H9 (cell line): ENCODE results near the gene ATP6V0B. TPM values are rescaled to one million over a fixed set of nuclear protein-coding genes. Genes with fewer than 3 reads are reported as not detected.

Experiments used
- DNase-seq: peaks from one replicate; pipeline ENCODE4 v3.0.0-alpha.2; 2017
- H2AFZ ChIP-seq: one replicate; pipeline ENCODE4 v1.6.1; 2013; ENCODE audit warnings: mild to moderate bottlenecking, low read length, control low read depth, moderate library complexity
- H2AK5ac ChIP-seq: 2 replicates; pipeline ENCODE4 v1.6.1; 2013; ENCODE audit warnings: low read length, control low read depth, mixed read lengths; ENCODE audit not compliant: insufficient read length
- H2BK120ac ChIP-seq: one replicate; pipeline ENCODE4 v1.6.1; 2013; ENCODE audit warnings: low read depth, mild to moderate bottlenecking, low read length, control low read depth, inconsistent platforms; ENCODE audit not compliant: poor library complexity, severe bottlenecking
- H2BK12ac ChIP-seq: 2 replicates; pipeline ENCODE4 v1.6.1; 2013; ENCODE audit warnings: low read length, control low read depth, mixed read lengths, low read depth; ENCODE audit not compliant: insufficient read length
- H2BK15ac ChIP-seq: 2 replicates; pipeline ENCODE4 v1.6.1; 2013; ENCODE audit warnings: low read depth, low read length, control low read depth
- H2BK20ac ChIP-seq: one replicate; pipeline ENCODE4 v1.6.1; 2013; ENCODE audit warnings: low read depth, mild to moderate bottlenecking, low read length, control low read depth, inconsistent platforms; ENCODE audit not compliant: poor library complexity, severe bottlenecking
- H2BK5ac ChIP-seq: 2 replicates; pipeline ENCODE4 v1.6.1; 2013; ENCODE audit warnings: low read length, control low read depth, mixed read lengths; ENCODE audit not compliant: insufficient read length
- H3K14ac ChIP-seq: 2 replicates; pipeline ENCODE4 v1.6.1; 2013; ENCODE audit warnings: low read length, control low read depth; ENCODE audit not compliant: insufficient read depth
- H3K18ac ChIP-seq: 2 replicates; pipeline ENCODE4 v1.6.1; 2013; ENCODE audit warnings: low read depth, mild to moderate bottlenecking, mixed read lengths, low read length, control low read depth; ENCODE audit not compliant: insufficient read length
- H3K23ac ChIP-seq: 2 replicates; pipeline ENCODE4 v1.6.1; 2013; ENCODE audit warnings: low read length, control low read depth, mixed read lengths, low read depth; ENCODE audit not compliant: insufficient read length
- H3K23me2 ChIP-seq: 2 replicates; pipeline ENCODE4 v1.6.1; 2013; ENCODE audit warnings: low read depth, mild to moderate bottlenecking, mixed read lengths, low read length, control low read depth; ENCODE audit not compliant: insufficient read length, poor library complexity, severe bottlenecking
- H3K27ac ChIP-seq: 2 replicates; pipeline ENCODE4 v1.5.1; 2013; ENCODE audit warnings: low read length, control low read depth, mixed read lengths, low read depth; ENCODE audit not compliant: insufficient read length
- H3K27me3 ChIP-seq: 2 replicates; pipeline ENCODE4 v1.6.1; 2013; ENCODE audit warnings: low read length, control low read depth, inconsistent platforms; ENCODE audit not compliant: insufficient read depth
- H3K4ac ChIP-seq: 2 replicates; pipeline ENCODE4 v1.6.1; 2013; ENCODE audit warnings: low read depth, mild to moderate bottlenecking, control low read depth, inconsistent platforms, low read length, moderate library complexity
- H3K4me1 ChIP-seq: 2 replicates; pipeline ENCODE4 v1.6.1; 2013; ENCODE audit warnings: low read length, control low read depth, inconsistent platforms; ENCODE audit not compliant: insufficient read depth
- H3K4me2 ChIP-seq: 2 replicates; pipeline ENCODE4 v1.6.1; 2013; ENCODE audit warnings: low read length, control low read depth, mixed read lengths; ENCODE audit not compliant: insufficient read length, insufficient read depth
- H3K56ac ChIP-seq: 2 replicates; pipeline ENCODE4 v1.6.1; 2013; ENCODE audit warnings: low read depth, mild to moderate bottlenecking, mixed read lengths, low read length, control low read depth; ENCODE audit not compliant: insufficient read length
- H3K79me1 ChIP-seq: 2 replicates; pipeline ENCODE4 v1.6.1; 2013; ENCODE audit warnings: low read depth, mild to moderate bottlenecking, moderate library complexity, low read length, control low read depth, inconsistent platforms; ENCODE audit not compliant: insufficient read depth, poor library complexity, severe bottlenecking
- H3K79me2 ChIP-seq: 2 replicates; pipeline ENCODE4 v1.6.1; 2013; ENCODE audit warnings: low read length, control low read depth, inconsistent platforms; ENCODE audit not compliant: insufficient read depth
- H3K9ac ChIP-seq: 2 replicates; pipeline ENCODE4 v1.6.1; 2013; ENCODE audit warnings: low read length, control low read depth, mixed read lengths; ENCODE audit not compliant: insufficient read length; ENCODE audit errors: extremely low read depth
- H3K9me3 ChIP-seq: one replicate; pipeline ENCODE4 v1.6.1; 2013; ENCODE audit warnings: low read depth, low read length, inconsistent platforms; ENCODE audit not compliant: control insufficient read depth
- H3T11ph ChIP-seq: one replicate; pipeline ENCODE4 v1.6.1; 2013; ENCODE audit warnings: mild to moderate bottlenecking, low read length, control low read depth, inconsistent platforms
- H4K20me1 ChIP-seq: one replicate; pipeline ENCODE4 v1.6.1; 2013; ENCODE audit not compliant: control insufficient read depth, insufficient read length, insufficient read depth
- H4K5ac ChIP-seq: 2 replicates; pipeline ENCODE4 v1.6.1; 2013; ENCODE audit warnings: low read depth, mild to moderate bottlenecking, mixed read lengths, low read length, control low read depth; ENCODE audit not compliant: insufficient read length
- H4K8ac ChIP-seq: replicated peaks from 2 replicates; pipeline ENCODE4 v1.6.1; 2013; ENCODE audit warnings: low read length, control low read depth, mixed read lengths, low read depth; ENCODE audit not compliant: insufficient read length
- H4K91ac ChIP-seq: 2 replicates; pipeline ENCODE4 v1.6.1; 2013; ENCODE audit warnings: low read depth, mild to moderate bottlenecking, moderate library complexity, mixed read lengths, low read length, control low read depth; ENCODE audit not compliant: insufficient read length
- H3K27ac Mint-ChIP-seq, 3 experiments: 2 replicates in 2 of 3; 3 replicates in 1 of 3; pipeline ENCODE4 v1.8.0; 2020 to 2021; ENCODE audit warnings: mixed read lengths in 3 of 3, mild to moderate bottlenecking in 1 of 3, moderate library complexity in 1 of 3
- H3K27me3 Mint-ChIP-seq: 2 replicates; pipeline ENCODE4 v1.8.0; 2021; ENCODE audit warnings: low read depth, mild to moderate bottlenecking, moderate library complexity, mixed read lengths
- H3K36me3 Mint-ChIP-seq, 3 experiments: 2 replicates in 2 of 3; 3 replicates in 1 of 3; pipeline ENCODE4 v1.8.0; 2020 to 2021; ENCODE audit warnings: low read depth in 3 of 3, mixed read lengths in 3 of 3; ENCODE audit not compliant: insufficient read depth in 1 of 3
- H3K4me1 Mint-ChIP-seq, 2 experiments: 2 replicates each; pipeline ENCODE4 v1.8.0; 2020; ENCODE audit warnings: mixed read lengths in 2 of 2
- H3K4me3 Mint-ChIP-seq, 2 experiments: 2 replicates in 1 of 2; 3 replicates in 1 of 2; pipeline ENCODE4 v1.8.0; 2020 to 2021; ENCODE audit warnings: mild to moderate bottlenecking in 2 of 2, mixed read lengths in 2 of 2, moderate library complexity in 1 of 2
- H3K9me3 Mint-ChIP-seq, 2 experiments: 2 replicates in 1 of 2; 3 replicates in 1 of 2; pipeline ENCODE4 v1.8.0; 2020; ENCODE audit warnings: mild to moderate bottlenecking in 2 of 2, mixed read lengths in 2 of 2, moderate library complexity in 1 of 2
- WGBS: extraction: QIAGEN DNeasy Blood & Tissue Kit; methylation state at CpG from one replicate; pipeline ENCODE4 v1.1.7; 2013; ENCODE audit warnings: missing lambda C conversion rate, low lambda C conversion rate, mixed read lengths; ENCODE audit not compliant: insufficient read length; ENCODE audit errors: extremely low coverage; 5-methylcytosine and 5-hydroxymethylcytosine counted together
- total RNA-seq: library from RNA; stranded (reverse); gene quantifications from 2 replicates; pipeline ENCODE4 v1.2.1, GENCODE V29; 2021
- TF ChIP-seq, protein P1 (sequence below): fragments of 200-600 bp; sonication (generic); conservative IDR thresholded peaks from 3 replicates; pipeline ENCODE4 v1.8.0; 2021; ENCODE audit warnings: antibody characterized with exemption, mild to moderate bottlenecking

ATP6V0B gene
- total RNA-seq, 1 experiment from 2014 or later = 131 TPM

DNA sequence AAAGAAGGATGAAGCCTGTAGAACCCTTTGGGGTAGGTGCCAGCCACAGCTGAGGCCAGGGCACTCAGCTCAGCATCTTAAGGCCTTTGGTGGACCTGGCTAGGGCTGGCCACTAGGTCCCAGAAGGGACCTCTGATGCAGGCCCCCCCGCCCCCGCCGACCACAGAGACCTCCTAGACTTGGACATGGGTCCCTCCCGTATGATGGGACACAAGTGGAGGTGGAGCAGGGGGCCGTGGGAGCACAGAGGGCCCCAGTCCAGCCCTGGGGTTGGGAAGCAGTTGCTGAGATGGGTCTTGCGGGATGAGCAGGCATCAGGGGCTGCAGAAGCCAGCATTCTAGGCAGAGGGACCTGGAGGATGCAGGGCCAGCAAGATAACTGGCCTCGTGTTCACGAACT, 7.5 kb downstream of the ATP6V0B start:
- no CpG with 5 or more reads among the region's 8 CpGs for WGBS

More for the DNA sequence above, 7.5 kb downstream of the ATP6V0B start:
- no peak overlapping the region for H2BK20ac ChIP-seq
- H3K27me3 Mint-ChIP-seq = no peaks in the 10 kb centered on the region
- peaks cover 21 to 60% (median 58%) of the 10 kb centered on the region in 3 experiments; a peak in 6 of 7 replicates for H3K36me3 Mint-ChIP-seq
- no peak overlapping the region for H3K23ac ChIP-seq
- no peak overlapping the region for H2BK15ac ChIP-seq
- H3K14ac ChIP-seq = no peak overlapping the region
- H4K91ac ChIP-seq = no peak overlapping the region
- no peak overlapping the region for H3K4ac ChIP-seq
- no peaks in the 10 kb centered on the region for H4K20me1 ChIP-seq
- peaks cover 10% of the 10 kb centered on the region for H3K23me2 ChIP-seq
- no peak overlapping the region for H3T11ph ChIP-seq
- H3K9me3 Mint-ChIP-seq = no peaks in the 10 kb centered on the region; a peak in 1 of 5 replicates
- H2BK12ac ChIP-seq = no peak overlapping the region
- H3K27ac ChIP-seq = no peak overlapping the region
- peaks cover 3% of the 10 kb centered on the region; the same call in 1 of the 2 replicates for H3K4me1 ChIP-seq
- H2BK5ac ChIP-seq = no peak overlapping the region
- H2AK5ac ChIP-seq = no peak overlapping the region
- H2BK120ac ChIP-seq = no peak overlapping the region
- H4K8ac ChIP-seq = no peak overlapping the region
- no peak overlapping the region for H3K9ac ChIP-seq
- H3K79me2 ChIP-seq = no peaks in the 10 kb centered on the region; the same call in 1 of the 2 replicates
- no peak overlapping the region for H3K18ac ChIP-seq
- no peak for DNase-seq
- H3K56ac ChIP-seq = no peak overlapping the region
- no peak overlapping the region for H3K27ac Mint-ChIP-seq
- TF ChIP-seq, protein P1, sequence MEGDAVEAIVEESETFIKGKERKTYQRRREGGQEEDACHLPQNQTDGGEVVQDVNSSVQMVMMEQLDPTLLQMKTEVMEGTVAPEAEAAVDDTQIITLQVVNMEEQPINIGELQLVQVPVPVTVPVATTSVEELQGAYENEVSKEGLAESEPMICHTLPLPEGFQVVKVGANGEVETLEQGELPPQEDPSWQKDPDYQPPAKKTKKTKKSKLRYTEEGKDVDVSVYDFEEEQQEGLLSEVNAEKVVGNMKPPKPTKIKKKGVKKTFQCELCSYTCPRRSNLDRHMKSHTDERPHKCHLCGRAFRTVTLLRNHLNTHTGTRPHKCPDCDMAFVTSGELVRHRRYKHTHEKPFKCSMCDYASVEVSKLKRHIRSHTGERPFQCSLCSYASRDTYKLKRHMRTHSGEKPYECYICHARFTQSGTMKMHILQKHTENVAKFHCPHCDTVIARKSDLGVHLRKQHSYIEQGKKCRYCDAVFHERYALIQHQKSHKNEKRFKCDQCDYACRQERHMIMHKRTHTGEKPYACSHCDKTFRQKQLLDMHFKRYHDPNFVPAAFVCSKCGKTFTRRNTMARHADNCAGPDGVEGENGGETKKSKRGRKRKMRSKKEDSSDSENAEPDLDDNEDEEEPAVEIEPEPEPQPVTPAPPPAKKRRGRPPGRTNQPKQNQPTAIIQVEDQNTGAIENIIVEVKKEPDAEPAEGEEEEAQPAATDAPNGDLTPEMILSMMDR = no peak
- H3K9me3 ChIP-seq = no peaks in the 10 kb centered on the region
- H3K27me3 ChIP-seq = no peaks in the 10 kb centered on the region
- no peak overlapping the region for H2AFZ ChIP-seq
- no peak overlapping the region for H4K5ac ChIP-seq
- H3K4me1 Mint-ChIP-seq = peaks cover 20 to 23% of the 10 kb centered on the region in 2 experiments
- no peaks in the 10 kb centered on the region for H3K79me1 ChIP-seq
- H3K4me3 Mint-ChIP-seq = no peak overlapping the region
- no peak overlapping the region for H3K4me2 ChIP-seq
